ENCODE data around the gene RHBDL1. TPM values are rescaled to one million over a fixed set of nuclear protein-coding genes. Genes with fewer than 3 reads are reported as not detected.

The RHBDL1 gene
- total and polyA plus RNA-seq, 2 donors (not counting 3 experiments of a cell fraction or from before 2014, with no cell fraction given): 1.1 to 1.8 TPM

DNA sequence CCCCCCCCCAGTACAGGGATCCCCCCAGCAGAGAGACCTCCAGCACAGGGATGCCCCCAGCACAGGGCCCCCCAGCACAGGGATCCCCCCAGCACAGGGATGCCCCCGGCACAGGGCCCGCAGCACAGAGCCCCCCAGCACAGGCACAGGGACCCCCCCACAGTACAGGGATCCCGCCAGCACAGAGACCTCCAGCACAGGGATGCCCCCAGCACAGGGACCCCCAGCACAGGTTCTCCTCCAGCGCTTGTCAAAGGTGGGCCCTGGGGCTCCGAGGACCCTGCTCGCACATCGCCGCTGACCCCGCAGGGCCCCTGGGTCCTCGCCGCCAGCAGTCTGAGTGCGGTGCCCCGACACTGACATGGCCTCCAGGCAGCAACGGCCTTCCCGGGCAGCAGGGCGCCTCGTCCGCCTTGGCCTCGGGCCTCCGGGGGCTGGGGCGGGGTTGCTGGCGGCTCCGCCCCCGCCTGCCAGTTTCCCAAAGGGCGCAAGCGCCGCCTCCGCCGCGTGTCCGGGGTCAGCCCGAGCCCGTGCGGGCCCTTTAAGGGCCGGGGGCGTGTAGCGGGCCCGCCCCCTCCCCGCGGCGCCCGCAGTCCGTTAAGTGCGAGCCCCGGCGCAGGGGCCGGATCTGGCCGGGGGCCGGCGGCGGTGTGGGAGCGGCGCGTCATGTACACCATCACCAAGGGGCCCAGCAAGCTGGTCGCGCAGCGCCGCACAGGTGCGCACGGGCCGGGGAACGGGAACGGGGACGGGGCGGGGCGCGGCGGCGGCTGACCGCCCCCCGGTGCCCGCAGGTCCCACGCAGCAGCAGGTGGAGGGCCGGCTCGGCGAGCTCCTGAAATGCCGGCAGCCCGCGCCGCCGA, 33.9 kb upstream of the RHBDL1 start, which contains the start of gene MCRIP2:
Gene MCRIP2, plus strand, starts transcription at position 503 of the 863 bp plus-strand sequence. Its CDS starts 164 bp downstream, at position 667.
- Histone ChIP-seq H3K4me2 (ENCODE audit: insufficient read depth, low read length) (peak within 1 kb of the TSS; percentile 4), H3K4me3 (replicated peaks in 1 of 3; ENCODE audit: insufficient read depth in 1 of 3, low read depth in 1 of 3, low read length in 3 of 3) (peak within 1 kb of the TSS; percentile 32 to 52 (median 36)), H3K4me1 (ENCODE audit: control insufficient read depth, extremely low read depth, insufficient read depth, low read length) (peaks cover 9% of the 10 kb centered on the region), H3K27me3 (ENCODE audit: control insufficient read depth in 2 of 2, insufficient read depth in 2 of 2, low read length in 2 of 2) (no peaks in the 10 kb centered on the region), H2AFZ (ENCODE audit: low read depth, low read length) (peak within 1 kb of the TSS; percentile 48), H3K27ac (ENCODE audit: insufficient read depth, low read depth, low read length) (no peak within 1 kb of the TSS), H3K79me2 (ENCODE audit: control insufficient read depth, insufficient read depth, low read length) (no peaks in the 10 kb centered on the region), H3K36me3 (ENCODE audit: control insufficient read depth in 2 of 2, extremely low read depth in 1 of 2, insufficient read depth in 2 of 2, low read length in 2 of 2) (no peaks in the 10 kb centered on the region), H3K9me1 (replicated peaks; ENCODE audit: control insufficient read depth, extremely low read depth, insufficient read depth, low read length) (no peaks in the 10 kb centered on the region), H4K20me1 (replicated peaks; ENCODE audit: control insufficient read depth, extremely low read depth, insufficient read depth, low read length) (no peaks in the 10 kb centered on the region), H3K9ac (replicated peaks; ENCODE audit: extremely low read depth, insufficient read depth, low read length) (peak within 1 kb of the TSS; percentile 25), H3K9me3 (replicated peaks; ENCODE audit: control insufficient read depth, insufficient read depth, low read length) (no peaks in the 10 kb centered on the region)
- DNase-seq (ENCODE audit: low read depth, low spot score) (peak; percentile 62), FAIRE-seq (peak; percentile 93)
- POLR2A ChIA-PET: no interaction called here
- TF ChIP-seq, protein P1, sequence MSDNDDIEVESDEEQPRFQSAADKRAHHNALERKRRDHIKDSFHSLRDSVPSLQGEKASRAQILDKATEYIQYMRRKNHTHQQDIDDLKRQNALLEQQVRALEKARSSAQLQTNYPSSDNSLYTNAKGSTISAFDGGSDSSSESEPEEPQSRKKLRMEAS (IDR thresholded peaks at IDR 0.05; ENCODE audit: insufficient read depth, insufficient read length): no peak
- TF ChIP-seq POLR2A (IDR thresholded peaks at IDR 0.05; ENCODE audit: low read depth, low read length): peak; percentile 63
- peak; percentile 60 for TF ChIP-seq POLR2AphosphoS5 (IDR thresholded peaks at IDR 0.05; ENCODE audit: insufficient read depth, low read depth, low read length)
- BruUV-seq (replicated peaks): no TSS peak
- dilution Hi-C loops (cut with MboI; ENCODE audit: extremely low pct_ligation_motif_present, low sequenced_read_pairs) (no loop called here), intact Hi-C loops (cut with micrococcal nuclease) (no loop called here)
- CTCF ChIA-PET: interaction anchor here (1.0 kb wide), 1 partner anchor 16 kb away, joined by 3 read pairs; no protein-coding TSS in a partner anchor

DNA sequence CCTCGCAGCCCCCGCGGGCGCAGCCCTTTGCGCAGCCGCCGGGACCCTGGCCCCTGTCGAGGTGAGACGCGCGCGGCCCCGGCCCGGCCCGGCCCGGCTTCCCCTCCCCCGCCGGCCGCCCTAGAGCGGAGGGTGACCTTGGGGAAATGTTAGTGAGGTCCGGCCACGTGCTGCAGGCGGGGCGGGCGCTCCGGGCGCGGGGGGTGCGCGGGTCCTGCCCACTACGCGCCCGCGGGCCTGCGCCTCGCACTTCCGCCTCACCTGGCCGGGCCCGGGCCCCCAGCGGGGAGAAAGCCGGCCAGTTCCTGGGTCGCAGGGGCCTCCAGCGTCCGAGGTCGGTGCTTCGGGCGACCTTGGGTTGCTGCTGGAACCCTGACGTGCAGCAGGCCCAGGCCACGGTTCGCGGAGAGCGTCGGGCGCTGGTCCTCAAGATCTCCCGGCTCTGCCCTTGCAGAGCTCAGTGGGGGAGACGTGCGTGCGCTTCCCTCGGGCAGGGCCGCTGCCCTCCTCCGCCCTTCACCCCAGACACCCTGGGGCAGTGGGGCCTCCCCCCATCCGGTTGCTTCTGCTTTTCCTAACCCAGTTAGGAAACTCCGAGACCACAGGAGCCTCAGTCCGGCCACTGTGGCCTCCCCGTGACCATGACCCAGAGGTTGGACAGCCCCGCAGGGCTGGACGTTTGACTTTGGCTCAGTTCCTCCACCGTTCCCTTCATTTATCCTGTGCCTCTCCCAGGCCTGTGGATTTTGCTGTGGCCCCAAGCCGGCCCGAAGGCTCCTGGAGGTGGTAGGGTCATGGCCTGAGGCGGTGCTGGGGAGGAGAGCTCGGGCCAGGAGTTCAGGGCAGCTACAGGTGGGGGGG, 33.1 kb upstream of the RHBDL1 start:
- peak overlapping the region; percentile 4 for H3K4me2 ChIP-seq (ENCODE audit: insufficient read depth, low read length)
- H4K20me1 ChIP-seq (replicated peaks; ENCODE audit: control insufficient read depth, extremely low read depth, insufficient read depth, low read length): no peaks in the 10 kb centered on the region
- TF ChIP-seq FOS (IDR thresholded peaks at IDR 0.05; ENCODE audit: borderline replicate concordance, insufficient read depth, low read length) (no peak), POLR2AphosphoS5 (IDR thresholded peaks at IDR 0.05; ENCODE audit: insufficient read depth, low read depth, low read length) (no peak), GATA2 (IDR thresholded peaks at IDR 0.05; ENCODE audit: insufficient read depth, insufficient read length, low read depth, low read length) (no peak), JUN (IDR thresholded peaks at IDR 0.05; ENCODE audit: borderline replicate concordance, insufficient read depth, insufficient read length, low read depth) (no peak), MYC (IDR thresholded peaks at IDR 0.05; ENCODE audit: low read depth, low read length) (no peak), POLR2A (IDR thresholded peaks at IDR 0.05; ENCODE audit: low read depth, low read length) (no peak), EZH2 (IDR thresholded peaks at IDR 0.05; ENCODE audit: borderline replicate concordance, low read depth, low read length, severe bottlenecking) (no peak)
- TF ChIP-seq, protein P1 (IDR thresholded peaks at IDR 0.05; ENCODE audit: insufficient read depth, insufficient read length): no peak
- TF ChIP-seq, protein P2, sequence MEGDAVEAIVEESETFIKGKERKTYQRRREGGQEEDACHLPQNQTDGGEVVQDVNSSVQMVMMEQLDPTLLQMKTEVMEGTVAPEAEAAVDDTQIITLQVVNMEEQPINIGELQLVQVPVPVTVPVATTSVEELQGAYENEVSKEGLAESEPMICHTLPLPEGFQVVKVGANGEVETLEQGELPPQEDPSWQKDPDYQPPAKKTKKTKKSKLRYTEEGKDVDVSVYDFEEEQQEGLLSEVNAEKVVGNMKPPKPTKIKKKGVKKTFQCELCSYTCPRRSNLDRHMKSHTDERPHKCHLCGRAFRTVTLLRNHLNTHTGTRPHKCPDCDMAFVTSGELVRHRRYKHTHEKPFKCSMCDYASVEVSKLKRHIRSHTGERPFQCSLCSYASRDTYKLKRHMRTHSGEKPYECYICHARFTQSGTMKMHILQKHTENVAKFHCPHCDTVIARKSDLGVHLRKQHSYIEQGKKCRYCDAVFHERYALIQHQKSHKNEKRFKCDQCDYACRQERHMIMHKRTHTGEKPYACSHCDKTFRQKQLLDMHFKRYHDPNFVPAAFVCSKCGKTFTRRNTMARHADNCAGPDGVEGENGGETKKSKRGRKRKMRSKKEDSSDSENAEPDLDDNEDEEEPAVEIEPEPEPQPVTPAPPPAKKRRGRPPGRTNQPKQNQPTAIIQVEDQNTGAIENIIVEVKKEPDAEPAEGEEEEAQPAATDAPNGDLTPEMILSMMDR (IDR thresholded peaks at IDR 0.05; ENCODE audit: extremely low read depth in 1 of 2, insufficient read depth in 1 of 2, low read depth in 1 of 2, low read length in 2 of 2): no peak
- H2AFZ ChIP-seq (ENCODE audit: low read depth, low read length): peak overlapping the region; percentile 48
- no peaks in the 10 kb centered on the region for H3K79me2 ChIP-seq (ENCODE audit: control insufficient read depth, insufficient read depth, low read length)
- BruUV-seq (replicated peaks): no TSS peak
- H3K36me3 ChIP-seq (ENCODE audit: control insufficient read depth in 2 of 2, extremely low read depth in 1 of 2, insufficient read depth in 2 of 2, low read length in 2 of 2): no peaks in the 10 kb centered on the region
- dilution Hi-C loops (cut with MboI; ENCODE audit: extremely low pct_ligation_motif_present, low sequenced_read_pairs): no loop called here
- FAIRE-seq (no peak), DNase-seq (ENCODE audit: low read depth, low spot score) (no peak)
- intact Hi-C loops (cut with micrococcal nuclease): no loop called here
- CTCF ChIA-PET: interaction anchor here (1.0 to 1.1 kb wide), 2 partner anchors 17 to 18 kb away, joined by 3 read pairs; no protein-coding TSS in a partner anchor
- H3K4me3 ChIP-seq (replicated peaks in 1 of 3; ENCODE audit: insufficient read depth in 1 of 3, low read depth in 1 of 3, low read length in 3 of 3): peak overlapping the region; percentile 32 to 52 (median 36)
- peaks cover 9% of the 10 kb centered on the region for H3K4me1 ChIP-seq (ENCODE audit: control insufficient read depth, extremely low read depth, insufficient read depth, low read length)
- POLR2A ChIA-PET: no interaction called here
- no peaks in the 10 kb centered on the region for H3K9me3 ChIP-seq (replicated peaks; ENCODE audit: control insufficient read depth, insufficient read depth, low read length)
- H3K27ac ChIP-seq (ENCODE audit: insufficient read depth, low read depth, low read length): no peak overlapping the region
- H3K9ac ChIP-seq (replicated peaks; ENCODE audit: extremely low read depth, insufficient read depth, low read length): no peak overlapping the region
- H3K9me1 ChIP-seq (replicated peaks; ENCODE audit: control insufficient read depth, extremely low read depth, insufficient read depth, low read length): no peaks in the 10 kb centered on the region
- no peaks in the 10 kb centered on the region for H3K27me3 ChIP-seq (ENCODE audit: control insufficient read depth in 2 of 2, insufficient read depth in 2 of 2, low read length in 2 of 2)

All from endothelial cell of umbilical vein (primary cell).